ENCODE measurements around the gene TTLL10. TPM values are rescaled to one million over a fixed set of nuclear protein-coding genes. Genes with fewer than 3 reads are reported as not detected.

Gene TTLL10
- polyA plus RNA-seq, 4 donors, result 0.41 to 1.1 (median 0.63) TPM

DNA sequence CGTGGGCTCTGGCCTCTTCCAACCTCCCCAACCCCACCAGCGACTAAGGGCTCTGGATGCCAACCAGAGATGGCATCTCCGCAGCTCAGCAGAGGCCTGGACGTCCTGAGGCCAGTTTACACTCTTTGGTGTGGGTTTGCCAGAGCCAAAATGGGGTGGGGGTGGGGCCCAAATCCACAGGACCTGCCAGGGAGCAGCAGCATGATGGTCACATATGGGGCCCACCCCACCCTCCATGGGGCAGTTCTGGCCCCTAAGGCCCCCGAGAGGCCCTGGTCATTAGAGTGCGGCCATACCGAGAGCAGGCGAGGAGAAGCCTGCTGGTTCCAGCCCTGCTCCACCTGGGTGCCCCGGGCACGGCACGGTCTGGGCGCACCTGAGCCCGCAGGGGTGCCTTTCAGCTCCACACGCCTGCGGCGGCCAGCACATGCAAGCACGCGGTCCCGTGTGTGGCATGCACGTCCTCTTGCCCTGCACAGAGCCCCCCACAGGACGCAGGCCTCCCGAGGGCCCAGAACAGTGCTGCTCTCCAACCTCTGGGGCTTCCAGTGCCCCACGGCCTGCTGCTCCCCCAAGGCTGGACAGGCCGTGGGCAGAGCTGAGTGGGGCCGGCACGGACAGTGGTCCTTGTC lies 68.0 kb downstream of the TTLL10 start:
- no peak for DNase-seq (ENCODE audit: low read depth in 4 of 4, low spot score in 2 of 4)

DNA sequence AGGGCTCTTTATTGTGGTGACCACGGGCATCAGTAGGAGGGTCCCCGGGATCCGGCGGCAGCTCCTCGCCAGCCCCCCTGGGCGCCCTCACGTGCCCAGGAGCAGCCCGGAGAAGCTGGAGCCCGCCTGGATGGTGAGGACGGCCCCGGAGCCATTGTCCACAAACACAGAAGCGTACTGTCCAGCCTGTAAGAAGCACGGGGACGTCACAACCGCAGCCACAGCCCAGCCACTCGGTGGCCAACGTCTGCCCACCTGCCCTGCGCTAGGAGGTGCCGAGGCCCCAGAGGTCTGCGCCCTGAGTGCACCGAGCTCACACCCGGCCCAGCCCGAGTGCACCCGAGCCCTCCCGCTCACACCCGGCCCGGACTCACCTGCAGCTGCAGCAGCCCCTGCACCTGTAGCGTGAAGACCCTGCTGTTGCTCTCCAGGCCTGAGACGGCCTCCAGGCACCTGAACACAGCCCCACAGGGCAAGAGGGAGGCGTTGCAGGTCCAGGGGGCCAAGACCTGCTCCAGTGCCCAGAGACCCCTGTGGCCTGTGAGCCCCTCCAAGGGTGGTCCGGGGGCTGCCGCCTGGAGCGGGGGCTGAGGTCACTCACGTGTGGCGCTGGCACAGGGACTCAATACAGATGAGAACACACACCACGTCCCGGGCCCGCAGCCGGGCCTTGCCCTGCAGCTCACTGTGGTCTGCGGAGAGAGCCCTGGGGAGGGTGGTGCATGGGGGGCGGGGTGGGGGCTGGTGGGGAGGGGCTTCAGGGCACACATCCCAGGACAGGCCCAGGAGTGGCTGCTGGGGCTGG lies 69.0 kb downstream of the TTLL10 start:
- DNase-seq (ENCODE audit: low read depth in 4 of 4, low spot score in 2 of 4), result no peak

DNA sequence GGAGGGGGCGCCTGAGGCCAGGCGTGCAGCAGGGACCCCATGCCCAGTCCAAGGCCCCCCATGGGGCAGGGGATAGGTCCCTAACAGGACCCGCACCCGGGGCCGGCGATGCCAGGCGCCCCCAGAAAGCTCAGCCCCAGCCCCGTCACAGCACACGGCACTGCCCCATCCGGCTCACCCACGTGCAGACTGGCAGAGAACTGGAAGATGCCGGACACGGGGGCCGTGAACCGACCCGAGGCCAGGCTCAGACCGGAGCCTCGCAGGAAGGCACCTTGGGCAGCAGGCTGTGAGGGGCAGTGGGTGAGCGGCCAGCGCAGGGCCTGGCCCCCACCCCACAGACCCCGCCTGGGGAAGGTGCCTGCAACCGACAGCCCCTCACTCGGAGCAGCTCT lies 69.6 kb downstream of the TTLL10 start:
- DNase-seq (ENCODE audit: low read depth in 4 of 4, low spot score in 2 of 4), result no peak

DNA sequence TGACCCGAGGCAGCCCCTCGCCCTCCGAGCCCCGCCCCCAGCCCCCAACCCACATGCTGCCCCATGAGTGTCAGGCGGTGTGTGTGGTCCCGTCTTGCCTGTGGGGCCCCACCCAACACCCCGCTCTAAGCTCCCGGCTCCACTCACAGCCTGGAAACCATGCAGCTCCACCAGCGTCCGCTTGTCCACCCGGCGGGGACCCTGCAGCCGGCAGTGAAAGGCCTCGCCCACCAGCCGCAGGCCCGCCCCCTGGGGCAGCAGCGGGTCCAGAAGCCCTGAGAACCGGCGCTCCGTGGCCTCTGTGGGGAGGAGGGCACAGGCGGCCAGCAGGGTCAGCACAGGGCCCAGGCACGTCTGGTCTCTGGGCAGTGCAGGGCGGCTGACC lies 70.1 kb downstream of the TTLL10 start:
- no peak for DNase-seq (ENCODE audit: low read depth in 4 of 4, low spot score in 2 of 4)

DNA sequence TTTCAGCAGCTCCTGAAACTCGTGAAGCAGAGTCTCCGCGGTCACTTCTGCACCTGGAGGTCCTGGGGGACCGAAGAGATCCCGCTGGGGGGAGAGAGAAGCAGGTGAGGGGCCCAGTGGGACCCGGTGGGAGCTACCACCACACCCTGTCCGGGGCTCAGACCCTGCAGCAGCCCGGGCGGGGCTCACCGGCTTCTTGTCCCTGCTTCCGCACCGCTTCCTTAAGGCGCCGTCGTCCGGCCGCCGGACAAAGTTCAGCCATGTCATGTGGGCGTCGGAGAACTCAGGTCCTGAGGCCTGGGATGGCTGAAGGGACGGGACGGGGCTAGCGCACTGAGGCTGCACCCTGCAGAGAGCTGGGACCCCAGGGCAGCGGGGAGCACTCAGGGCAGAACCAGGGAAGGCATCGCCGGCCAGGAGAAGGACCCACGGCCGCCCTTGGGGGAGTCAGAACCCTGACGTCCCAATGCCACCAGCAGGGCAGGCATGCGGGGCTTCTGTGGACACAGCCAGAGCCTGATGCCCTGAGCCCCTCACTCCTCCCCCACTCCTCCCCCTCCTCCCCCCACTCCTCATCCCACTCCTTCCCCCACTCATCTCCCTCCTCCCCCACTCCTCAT lies 70.6 kb downstream of the TTLL10 start:
- no peak for DNase-seq (ENCODE audit: low read depth in 4 of 4, low spot score in 2 of 4)

DNA sequence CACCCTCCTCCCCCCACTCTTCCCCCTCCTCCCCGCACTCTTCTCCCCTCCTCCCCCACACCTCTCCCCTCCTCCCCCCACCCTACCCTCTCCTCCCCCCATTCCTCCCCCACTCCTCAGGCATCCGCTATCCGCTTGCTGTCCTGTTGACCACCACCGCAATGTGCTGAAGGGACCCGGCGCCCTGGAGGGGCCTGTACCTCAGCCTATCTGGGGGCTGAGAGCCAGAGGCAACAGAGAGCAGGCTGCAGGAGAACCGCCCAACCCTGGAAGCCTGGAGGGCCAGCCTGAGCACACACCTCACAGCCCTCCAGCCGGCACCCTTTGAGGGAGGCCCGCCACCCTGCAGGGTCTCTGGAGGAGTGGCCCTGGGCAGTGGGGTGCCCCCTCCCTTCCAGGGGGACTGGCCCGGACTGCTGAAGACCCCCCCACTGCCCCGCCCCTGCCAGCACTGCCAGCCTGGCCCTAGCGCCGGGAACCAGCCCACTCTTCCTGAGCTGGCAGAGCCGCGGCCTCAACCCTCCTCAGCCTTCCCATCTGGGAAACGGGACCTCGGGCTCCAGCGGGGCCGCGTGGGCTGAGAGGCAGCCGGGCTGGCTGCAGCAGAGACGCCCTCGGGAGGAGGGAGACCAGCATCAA lies 71.6 kb downstream of the TTLL10 start:
- no peak for DNase-seq (ENCODE audit: low read depth in 4 of 4, low spot score in 2 of 4)

DNA sequence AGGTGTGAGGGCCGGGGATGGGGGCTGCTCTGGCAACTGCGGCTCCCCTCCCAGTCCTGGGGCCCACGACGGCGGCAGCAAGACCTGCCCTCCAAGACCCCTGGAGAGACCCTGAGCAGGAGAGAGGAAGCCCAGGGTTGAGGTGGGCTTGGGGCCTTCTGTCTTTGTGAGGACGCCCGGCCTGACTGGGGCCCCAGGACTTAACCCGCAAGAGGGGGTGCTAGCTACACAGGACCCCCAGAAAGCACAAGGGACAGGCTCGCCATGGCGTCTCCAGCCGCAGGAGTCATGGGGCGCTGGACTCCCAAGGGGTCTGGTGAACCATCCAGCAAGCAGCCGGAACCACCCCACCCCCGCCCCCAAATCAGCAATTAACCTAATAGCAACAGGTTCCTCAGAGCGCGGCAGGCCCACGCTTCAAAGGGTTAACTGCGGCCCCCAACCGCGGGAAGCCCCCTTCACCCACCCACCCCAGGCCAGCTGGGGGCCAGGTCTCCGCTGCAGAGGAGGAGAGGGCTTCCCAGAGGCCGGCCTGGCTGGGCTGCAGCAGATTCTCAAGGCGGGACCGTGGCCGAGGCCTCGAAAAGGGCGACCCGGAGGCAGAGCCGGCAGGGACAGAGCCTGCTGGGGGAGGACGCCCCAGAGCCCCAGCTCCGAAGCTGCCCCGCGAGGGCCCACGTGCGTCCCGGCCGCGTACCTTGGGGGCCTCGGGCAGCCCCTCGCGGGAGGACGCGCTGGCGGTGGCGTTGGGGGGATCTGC lies 72.3 kb downstream of the TTLL10 start:
- DNase-seq (ENCODE audit: low read depth in 4 of 4, low spot score in 2 of 4), result no peak

DNA sequence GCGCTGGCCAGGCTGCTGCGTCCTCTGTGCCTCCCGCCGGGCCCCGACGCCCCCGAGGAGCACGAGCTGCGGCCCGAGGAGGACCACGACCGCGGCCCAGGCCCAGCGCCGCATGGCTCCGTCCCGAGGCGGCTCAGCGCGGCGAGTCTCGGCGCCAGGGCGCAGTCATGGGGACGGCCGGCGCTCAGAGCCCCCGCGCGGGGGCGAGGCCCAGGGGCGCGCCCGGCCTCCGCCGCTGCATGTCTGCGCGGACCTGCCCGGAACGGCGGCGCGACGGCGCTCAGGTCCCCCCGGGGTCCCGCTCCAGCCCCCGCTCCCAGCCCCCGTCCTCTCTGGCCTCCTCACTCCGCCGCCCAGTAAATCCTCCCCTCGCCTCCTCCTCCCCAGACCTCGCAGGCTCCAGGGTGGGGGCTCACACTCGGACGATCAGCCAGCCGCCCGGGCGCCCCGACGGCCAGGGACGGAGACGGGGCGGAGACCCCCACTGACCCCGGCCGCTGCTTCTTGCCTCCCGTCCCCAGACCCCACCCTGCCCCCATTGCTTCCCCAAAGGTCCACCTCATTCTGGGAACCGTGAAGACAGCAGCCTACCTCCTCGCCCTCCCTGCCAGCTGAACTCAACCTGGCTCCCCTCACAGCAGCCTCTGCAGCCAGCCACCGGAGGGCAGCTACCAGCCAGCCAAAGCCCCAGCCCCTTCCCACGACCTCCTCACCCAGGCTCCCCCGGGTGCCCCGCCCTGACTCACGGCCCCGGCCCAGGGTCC lies 73.1 kb downstream of the TTLL10 start, which contains the start of gene C1QTNF12:
TSS of gene C1QTNF12 (minus strand) at position 146 of the 764 bp plus-strand sequence. CDS start at position 114, 32 bp downstream.
- no peak for DNase-seq (ENCODE audit: low read depth in 4 of 4, low spot score in 2 of 4)

DNA sequence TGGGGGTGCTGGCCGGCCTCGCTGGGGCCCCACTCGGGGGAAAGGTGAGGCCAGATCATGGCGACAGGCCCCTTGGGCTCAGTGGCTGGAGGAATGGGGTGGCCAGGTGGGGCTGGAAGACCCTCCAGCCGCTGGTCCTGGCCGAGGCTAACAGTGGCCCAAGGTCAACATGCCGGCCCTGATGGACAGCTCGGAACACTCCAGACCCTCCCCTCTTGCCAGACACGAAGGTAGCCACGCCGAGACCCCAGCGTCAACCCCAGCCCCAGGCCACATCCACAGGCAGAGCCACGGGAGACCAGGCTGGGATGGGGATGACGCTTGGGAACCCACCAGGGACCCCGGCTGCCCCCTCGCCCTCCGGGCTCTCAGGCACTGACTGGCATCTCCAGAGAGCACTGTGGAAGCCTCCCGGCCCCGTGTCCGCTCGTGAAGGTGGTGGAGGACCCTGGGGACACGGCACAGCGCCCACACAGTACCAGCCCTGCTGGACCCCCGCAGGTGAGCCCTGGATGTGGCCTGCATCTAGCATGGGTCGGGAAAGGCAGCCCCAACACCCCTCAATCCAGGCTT lies 73.7 kb downstream of the TTLL10 start:
- no peak for DNase-seq (ENCODE audit: low read depth in 4 of 4, low spot score in 2 of 4)

Other genes starting within 250 kb of the TTLL10 start
- gene SAMD11, start 250.0 kb upstream of the TTLL10 start, polyA plus RNA-seq (ENCODE audit: insufficient read length in 4 of 4), result 100 to 1,000 TPM in 2 of 4 donors, 10 to 100 TPM in 2; 44.0 to 107 (median 86.6) TPM
- 10 to 100 TPM; 55.8 to 70.0 (median 64.6) TPM for gene NOC2L, start 214.6 kb upstream of the TTLL10 start, polyA plus RNA-seq (ENCODE audit: insufficient read length in 4 of 4)
- gene KLHL17, start 213.3 kb upstream of the TTLL10 start, polyA plus RNA-seq (ENCODE audit: insufficient read length in 4 of 4), result 10 to 100 TPM in 2 of 4 donors, 1 to 10 TPM in 2; 7.3 to 18.8 (median 12.1) TPM
- gene PLEKHN1, start 207.4 kb upstream of the TTLL10 start, polyA plus RNA-seq (ENCODE audit: insufficient read length in 4 of 4), result under 1 TPM; 0.13 to 0.70 (median 0.32) TPM
- gene PERM1, start 191.8 kb upstream of the TTLL10 start, polyA plus RNA-seq (ENCODE audit: insufficient read length in 4 of 4), result under 1 TPM in 2 of 4 donors, not detected in 2; 0.30 to 0.46 TPM
- 10 to 100 TPM; 15.9 to 41.0 (median 35.2) TPM for gene HES4, start 173.8 kb upstream of the TTLL10 start, polyA plus RNA-seq (ENCODE audit: insufficient read length in 4 of 4)
- gene ISG15, start 160.4 kb upstream of the TTLL10 start, polyA plus RNA-seq (ENCODE audit: insufficient read length in 4 of 4), result 10 to 100 TPM; 12.8 to 19.8 (median 16.2) TPM
- 100 to 1,000 TPM; 176 to 318 (median 282) TPM for gene AGRN, start 153.8 kb upstream of the TTLL10 start, polyA plus RNA-seq (ENCODE audit: insufficient read length in 4 of 4)
- under 1 TPM; 0.32 to 0.78 (median 0.69) TPM for gene RNF223, start 99.6 kb upstream of the TTLL10 start, polyA plus RNA-seq (ENCODE audit: insufficient read length in 4 of 4)
- gene C1orf159, start 57.8 kb upstream of the TTLL10 start, polyA plus RNA-seq (ENCODE audit: insufficient read length in 4 of 4), result 10 to 100 TPM in 3 of 4 donors, 1 to 10 TPM in 1; 5.5 to 24.1 (median 14.1) TPM
- gene TNFRSF18, start 32.7 kb downstream of the TTLL10 start, polyA plus RNA-seq (ENCODE audit: insufficient read length in 4 of 4), result under 1 TPM; 0.29 to 0.79 (median 0.53) TPM
- 1 to 10 TPM; 1.7 to 3.1 (median 2.0) TPM for gene TNFRSF4, start 40.3 kb downstream of the TTLL10 start, polyA plus RNA-seq (ENCODE audit: insufficient read length in 4 of 4)
- 100 to 1,000 TPM; 115 to 144 (median 130) TPM for gene SDF4, start 58.1 kb downstream of the TTLL10 start, polyA plus RNA-seq (ENCODE audit: insufficient read length in 4 of 4)
- 10 to 100 TPM; 19.8 to 24.4 (median 21.4) TPM for gene B3GALT6, start 58.4 kb downstream of the TTLL10 start, polyA plus RNA-seq (ENCODE audit: insufficient read length in 4 of 4)
- gene C1QTNF12, start 72.8 kb downstream of the TTLL10 start, polyA plus RNA-seq (ENCODE audit: insufficient read length in 4 of 4), result 10 to 100 TPM in 3 of 4 donors, 1 to 10 TPM in 1; 7.2 to 17.3 (median 14.9) TPM
- gene UBE2J2, start 100.0 kb downstream of the TTLL10 start, polyA plus RNA-seq (ENCODE audit: insufficient read length in 4 of 4), result 10 to 100 TPM; 40.9 to 68.6 (median 58.4) TPM
- gene SCNN1D, start 106.6 kb downstream of the TTLL10 start, polyA plus RNA-seq (ENCODE audit: insufficient read length in 4 of 4), result 10 to 100 TPM in 1 of 4 donors, 1 to 10 TPM in 3; 2.4 to 10.2 (median 6.9) TPM
- 10 to 100 TPM; 14.9 to 45.2 (median 33.0) TPM for gene ACAP3, start 134.1 kb downstream of the TTLL10 start, polyA plus RNA-seq (ENCODE audit: insufficient read length in 4 of 4)
- gene PUSL1, start 134.7 kb downstream of the TTLL10 start, polyA plus RNA-seq (ENCODE audit: insufficient read length in 4 of 4), result 10 to 100 TPM in 2 of 4 donors, 1 to 10 TPM in 2; 7.3 to 12.4 (median 10.7) TPM
- 100 to 1,000 TPM in 3 of 4 donors, 10 to 100 TPM in 1; 94.8 to 169 (median 129) TPM for gene INTS11, start 150.8 kb downstream of the TTLL10 start, polyA plus RNA-seq (ENCODE audit: insufficient read length in 4 of 4)
- gene CPTP, start 150.9 kb downstream of the TTLL10 start, polyA plus RNA-seq (ENCODE audit: insufficient read length in 4 of 4), result 10 to 100 TPM; 12.4 to 21.1 (median 17.3) TPM
- under 1 TPM; 0.28 to 0.70 (median 0.45) TPM for gene TAS1R3, start 157.4 kb downstream of the TTLL10 start, polyA plus RNA-seq (ENCODE audit: insufficient read length in 4 of 4)
- gene DVL1, start 175.5 kb downstream of the TTLL10 start, polyA plus RNA-seq (ENCODE audit: insufficient read length in 4 of 4), result 10 to 100 TPM; 24.6 to 52.2 (median 45.6) TPM
- 100 to 1,000 TPM; 164 to 219 (median 209) TPM for gene MXRA8, start 184.7 kb downstream of the TTLL10 start, polyA plus RNA-seq (ENCODE audit: insufficient read length in 4 of 4)
- 100 to 1,000 TPM in 1 of 4 donors, 10 to 100 TPM in 3; 64.4 to 107 (median 84.7) TPM for gene AURKAIP1, start 201.3 kb downstream of the TTLL10 start, polyA plus RNA-seq (ENCODE audit: insufficient read length in 4 of 4)
- gene CCNL2, start 225.5 kb downstream of the TTLL10 start, polyA plus RNA-seq (ENCODE audit: insufficient read length in 4 of 4), result 100 to 1,000 TPM; 178 to 392 (median 277) TPM
- 100 to 1,000 TPM; 111 to 143 (median 117) TPM for gene MRPL20, start 233.4 kb downstream of the TTLL10 start, polyA plus RNA-seq (ENCODE audit: insufficient read length in 4 of 4)
- 10 to 100 TPM in 3 of 4 donors, 1 to 10 TPM in 1; 5.1 to 27.6 (median 12.1) TPM for gene ANKRD65, start 247.4 kb downstream of the TTLL10 start, polyA plus RNA-seq (ENCODE audit: insufficient read length in 4 of 4)

Measured in left renal cortex interstitium (tissue), 4 donors.